ENCODE data around the gene HS3ST3A1.

The HS3ST3A1 gene

DNA sequence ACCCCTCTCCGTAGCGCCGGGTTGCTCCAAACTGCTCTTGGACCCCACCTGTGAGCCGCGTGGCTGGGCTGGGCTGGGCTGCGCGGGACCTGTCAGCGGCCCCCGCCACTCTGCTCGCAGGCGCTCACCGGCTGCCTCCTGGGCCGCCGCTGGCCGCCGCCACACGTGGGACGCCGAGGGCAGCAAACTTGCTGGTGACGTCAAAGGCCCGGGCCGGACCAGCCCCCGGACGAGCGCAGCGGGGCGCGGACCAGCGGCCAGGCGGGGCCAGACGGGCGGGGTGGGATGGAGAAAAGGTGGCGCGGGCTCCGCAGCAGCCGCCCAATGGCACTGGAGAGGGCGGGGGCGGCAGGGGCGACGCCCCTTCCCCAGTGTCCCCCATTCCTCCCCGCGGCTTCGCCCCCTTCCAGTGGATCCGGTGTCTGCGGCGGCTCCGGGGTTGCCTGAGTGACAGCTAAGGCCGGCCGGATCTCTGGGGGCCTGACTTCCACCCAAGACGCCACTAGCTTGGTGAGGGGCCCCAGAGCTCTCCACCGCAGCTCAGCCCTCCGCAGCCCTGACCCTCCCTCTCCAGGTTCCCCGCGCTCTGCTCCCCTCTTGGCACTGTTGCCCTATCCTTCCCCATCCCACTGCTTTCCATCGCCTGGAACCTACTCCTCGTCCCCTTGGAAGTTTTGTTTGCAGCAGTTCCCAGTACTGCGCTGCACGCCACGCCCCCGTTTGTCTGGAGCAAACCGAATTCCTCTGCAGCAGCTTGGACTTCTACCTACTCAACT lies at the start of gene HS3ST3A1:
TSS of gene HS3ST3A1 (minus strand) at position 154 of the 776 bp plus-strand sequence. CDS start 800 bp downstream, outside the sequence.
- DNase-seq: peak; percentile 8

DNA sequence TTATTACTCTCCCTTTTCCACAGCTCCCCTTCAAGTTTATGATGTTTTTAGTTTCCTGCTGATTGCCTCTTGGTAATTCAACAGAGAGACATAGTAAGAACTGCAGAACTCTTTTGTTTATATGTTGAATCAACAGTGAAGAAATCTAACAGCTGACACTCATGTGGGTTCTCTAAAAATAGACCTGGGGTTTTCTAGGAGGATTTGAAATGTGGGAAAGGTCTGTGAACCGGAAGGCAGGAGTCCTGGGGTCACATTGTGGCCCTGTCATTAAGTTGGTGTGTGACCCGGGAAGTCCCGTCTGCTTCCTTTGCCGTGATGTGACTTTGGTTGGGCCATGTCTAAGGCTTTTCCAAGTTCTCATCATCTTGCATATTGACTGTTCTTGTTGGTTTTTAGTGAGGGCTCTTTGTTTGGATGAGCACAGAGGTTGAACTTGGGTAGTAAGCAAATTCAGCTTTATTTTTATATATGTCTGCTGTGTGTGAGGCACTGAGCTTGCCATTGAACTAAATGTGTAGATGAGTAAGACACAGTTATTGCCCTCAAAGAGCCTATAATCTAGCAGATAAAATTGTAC lies 48.5 kb upstream of the HS3ST3A1 start:
- DNase-seq: no peak

GRCh38 chr17:13647543-13648021 lies 45.9 kb upstream of the HS3ST3A1 start:
- DNase-seq: no peak

GRCh38 chr17:13646969-13647542 lies 45.3 kb upstream of the HS3ST3A1 start:
- DNase-seq: no peak

- no peak for DNase-seq
These were observed 44.7 kb upstream of the HS3ST3A1 start for GRCh38 chr17:13646411-13646810.

DNA sequence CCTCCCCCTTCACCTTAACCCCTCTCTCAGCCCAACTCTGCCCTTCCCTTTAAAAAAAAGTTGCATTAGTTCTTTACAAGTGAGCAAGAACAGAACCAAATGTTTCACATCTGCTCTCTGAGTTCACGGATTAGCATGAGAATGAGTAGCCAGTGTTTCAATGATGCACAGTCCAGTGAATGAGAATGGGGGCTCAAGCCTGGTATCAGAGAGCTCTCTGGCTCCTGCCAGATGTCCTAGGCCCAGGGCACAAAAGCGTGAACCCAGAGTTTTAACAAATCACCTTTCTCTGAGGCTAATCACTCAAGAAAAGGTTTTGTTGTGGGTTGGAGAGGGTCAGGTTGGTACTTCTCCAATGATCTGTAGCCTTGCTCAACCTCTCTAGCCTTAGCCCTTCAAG lies 41.5 kb upstream of the HS3ST3A1 start:
- no peak for DNase-seq

DNA sequence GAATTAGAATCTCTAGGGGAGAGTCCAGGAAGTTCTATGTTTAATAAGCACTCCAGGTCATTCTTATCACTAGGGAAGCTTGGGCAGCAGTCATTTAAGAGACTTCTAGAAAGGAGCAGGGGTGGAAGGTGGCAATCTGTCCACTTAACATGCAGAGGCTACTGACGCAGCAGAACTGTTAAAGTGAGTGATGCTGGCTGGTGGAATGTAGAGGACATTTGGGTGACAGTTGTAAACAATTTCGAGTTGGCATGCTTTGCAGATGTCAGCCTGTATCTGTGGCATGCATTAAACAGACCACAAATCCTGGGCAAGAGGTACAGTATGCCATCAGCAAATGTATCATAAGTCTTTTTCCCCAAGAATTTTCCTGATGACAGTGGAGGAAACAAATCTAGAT lies 40.5 kb upstream of the HS3ST3A1 start:
- DNase-seq: no peak

DNA sequence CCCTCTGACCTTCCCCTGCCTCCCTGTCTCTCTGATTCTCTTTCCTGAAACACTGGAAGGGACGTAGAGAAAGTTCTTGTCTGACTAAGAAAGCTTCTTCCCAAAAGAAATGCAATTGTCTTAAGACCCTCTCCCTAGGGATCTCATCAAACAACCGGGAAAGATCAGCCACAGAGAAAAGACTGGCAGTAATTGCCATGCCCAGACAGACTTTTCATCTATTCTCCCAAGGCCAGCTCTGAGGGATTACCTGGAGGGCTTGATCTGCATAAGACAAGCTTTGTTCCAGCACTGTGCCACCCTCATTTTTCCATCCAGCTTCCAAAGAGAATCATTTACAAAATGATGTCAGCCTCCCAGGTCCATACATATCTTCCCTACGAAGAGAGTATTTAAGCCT lies 38.8 kb upstream of the HS3ST3A1 start:
- no peak for DNase-seq

DNA sequence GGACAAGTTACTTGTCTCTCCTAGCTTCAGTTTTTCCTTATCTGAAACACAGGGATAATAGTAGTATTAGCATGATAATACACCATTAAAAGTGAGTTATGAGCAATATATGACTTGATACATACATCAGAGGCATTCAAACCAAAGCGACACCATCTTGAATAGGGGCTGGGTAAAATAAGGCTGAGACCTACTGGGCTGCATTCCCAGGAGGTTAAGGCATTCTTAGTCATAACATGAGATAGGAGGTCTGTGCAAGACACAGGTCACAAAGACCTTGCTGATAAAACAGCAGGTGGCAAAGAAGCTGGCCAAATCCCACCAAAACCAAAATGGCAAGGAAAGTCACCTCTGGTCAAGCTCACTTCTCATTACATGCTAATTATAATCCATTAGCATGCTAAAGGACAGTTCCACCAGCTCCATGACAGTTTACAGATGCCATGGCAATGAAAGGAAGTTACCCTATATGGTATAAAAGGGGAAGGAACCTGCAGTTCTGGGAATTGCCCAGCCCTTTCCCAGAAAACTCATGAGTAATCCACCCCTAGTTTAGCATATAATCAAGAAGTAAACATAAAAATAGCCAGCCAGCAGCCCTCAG lies 37.2 kb upstream of the HS3ST3A1 start:
- DNase-seq: peak; percentile 11

DNA sequence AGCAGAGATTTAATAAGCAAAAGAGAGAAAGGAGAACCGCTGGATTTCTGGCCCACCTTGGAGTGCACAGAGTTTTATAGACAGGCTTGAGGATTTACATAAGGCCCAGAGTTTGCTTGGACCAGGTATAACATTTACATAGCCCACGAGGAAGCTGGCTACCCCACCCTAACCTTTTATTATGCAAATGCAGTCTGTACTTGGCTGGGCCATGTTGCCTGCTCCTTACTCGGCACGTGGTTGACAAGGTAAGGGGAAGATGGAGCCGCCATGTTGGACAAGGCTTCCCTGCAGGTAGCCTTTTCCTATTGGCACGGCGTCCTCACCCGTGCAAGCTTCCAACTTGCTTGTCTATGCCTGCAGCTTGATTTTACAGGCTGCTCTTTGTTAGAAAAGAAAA lies 35.2 kb upstream of the HS3ST3A1 start:
- DNase-seq: no peak

DNA sequence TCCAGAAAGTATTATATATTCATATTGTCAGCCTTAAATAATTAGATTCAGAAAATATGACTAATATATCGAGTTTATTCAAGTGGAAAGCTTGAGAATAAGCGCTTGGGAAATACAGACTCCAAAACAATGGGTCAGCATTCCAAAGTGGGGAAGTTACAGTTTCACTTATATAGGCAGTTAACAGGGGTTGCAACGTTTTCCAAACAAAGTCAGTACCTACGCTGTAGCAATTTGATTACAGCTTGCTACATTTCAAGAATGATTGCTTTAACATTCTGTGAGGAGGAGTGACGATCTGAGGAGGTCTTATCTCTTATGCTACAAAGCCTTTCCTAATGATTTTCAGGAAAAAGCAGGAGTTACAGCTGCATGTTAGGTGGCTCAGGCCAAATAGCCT lies 34.2 kb upstream of the HS3ST3A1 start:
- DNase-seq: no peak

DNA sequence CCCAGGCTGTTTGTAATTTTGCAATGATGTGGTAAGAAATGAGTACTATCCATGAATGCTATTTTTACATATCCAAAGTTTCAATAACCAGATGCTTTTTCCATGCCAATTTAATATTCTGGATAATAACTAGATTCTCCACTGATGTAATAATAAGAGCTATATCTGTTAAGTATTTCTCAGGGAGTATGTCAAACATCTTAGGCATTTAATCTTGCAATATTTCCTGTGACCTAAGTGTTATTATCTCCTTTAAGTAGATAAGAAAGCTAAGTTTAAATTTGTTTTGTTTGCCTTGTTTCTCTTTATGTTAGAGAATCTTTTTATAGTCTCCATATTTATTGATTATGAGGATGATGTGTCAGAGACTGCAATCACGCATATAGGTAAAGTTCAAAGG lies 32.3 kb upstream of the HS3ST3A1 start:
- no peak for DNase-seq

- no peak for DNase-seq
These were observed 29.8 kb upstream of the HS3ST3A1 start for GRCh38 chr17:13631529-13631928.

DNA sequence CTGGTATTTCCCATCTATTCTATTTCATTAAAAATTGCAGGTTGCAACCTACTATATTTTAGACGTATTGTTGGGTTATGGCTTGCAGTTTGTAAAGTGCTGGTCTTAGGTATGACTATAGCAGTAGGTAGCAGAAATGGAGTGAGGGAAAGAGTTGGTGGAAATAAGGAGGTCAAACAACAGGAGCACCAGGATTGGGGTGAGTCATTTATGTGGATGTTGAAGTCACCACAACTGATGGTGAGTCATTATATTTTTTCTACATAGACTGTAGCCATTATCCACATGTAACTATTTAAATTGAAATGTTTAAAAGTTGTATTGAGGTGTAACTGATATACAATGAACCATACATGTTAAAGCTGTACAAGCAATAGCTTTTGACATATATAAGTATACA lies 25.0 kb upstream of the HS3ST3A1 start:
- no peak for DNase-seq

DNA sequence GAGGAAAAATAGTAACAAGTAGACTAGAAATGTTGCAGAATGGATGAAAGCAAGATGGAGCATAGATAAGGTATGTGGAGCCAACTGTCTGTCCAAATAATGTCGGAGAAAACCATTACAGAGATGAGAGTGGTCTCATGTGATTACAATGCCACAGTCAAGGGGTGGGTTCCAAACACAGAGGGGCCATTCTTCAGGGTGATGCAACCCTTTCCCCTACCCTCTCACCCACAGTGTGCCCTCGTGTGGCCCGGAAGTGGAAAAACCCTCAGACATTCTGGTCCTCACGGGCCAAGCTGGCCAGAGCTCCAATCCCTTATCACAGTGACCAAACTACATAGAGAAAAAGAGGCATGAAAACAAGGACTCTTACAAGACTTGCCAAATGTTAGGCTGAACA lies 17.7 kb upstream of the HS3ST3A1 start:
- DNase-seq: no peak

- DNase-seq: no peak
These were observed 14.3 kb upstream of the HS3ST3A1 start for GRCh38 chr17:13616031-13616430.

- no peak for DNase-seq
These were observed 8.2 kb upstream of the HS3ST3A1 start for GRCh38 chr17:13609941-13610340.

DNA sequence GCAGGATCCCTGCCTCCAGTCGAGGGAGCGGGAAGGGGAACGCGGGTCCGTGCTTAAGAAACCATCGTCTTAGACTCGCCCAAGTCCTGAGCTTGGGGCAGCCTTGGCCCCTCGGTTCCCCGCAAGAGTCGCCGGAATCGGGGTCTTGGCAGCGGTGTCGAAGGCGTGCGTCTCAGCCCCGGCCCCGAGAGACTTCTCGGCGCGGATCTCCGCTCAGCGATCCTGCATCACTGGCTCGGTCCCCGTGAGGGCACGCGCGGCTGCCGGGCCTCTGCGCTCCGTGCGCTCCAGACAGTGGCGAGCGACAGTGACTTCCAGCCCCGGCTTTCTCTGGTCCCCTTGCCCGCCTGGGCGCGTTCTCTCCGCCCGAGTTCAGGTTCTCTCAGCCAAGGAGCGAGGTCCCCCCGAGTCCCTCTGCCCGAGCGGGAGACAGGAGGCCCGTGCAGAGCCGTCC lies 380 bp downstream of the HS3ST3A1 start:
- DNase-seq: peak; percentile 6

- DNase-seq: no peak
These were observed 1.0 kb downstream of the HS3ST3A1 start for GRCh38 chr17:13600475-13601321.

DNA sequence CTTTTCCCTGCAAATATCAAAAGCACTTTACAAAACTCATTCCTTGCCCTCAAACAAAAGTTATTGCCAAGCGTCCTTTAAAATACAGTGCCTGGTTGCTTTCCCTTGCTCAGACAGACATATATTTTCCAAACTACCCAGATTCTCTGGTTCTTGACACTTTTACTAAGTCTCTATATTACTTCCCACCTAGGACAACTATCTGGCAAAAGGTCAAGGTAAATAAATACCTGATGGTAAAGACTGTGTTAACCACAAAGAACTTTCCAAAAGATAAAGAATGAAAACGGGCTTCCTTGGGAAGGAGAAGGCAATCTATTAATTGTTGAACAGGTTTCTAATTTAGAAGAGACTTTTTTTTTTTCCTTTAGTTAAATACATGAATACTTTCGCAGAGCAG lies 1.9 kb downstream of the HS3ST3A1 start:
- DNase-seq: no peak

- no peak for DNase-seq
These were observed 2.6 kb downstream of the HS3ST3A1 start for GRCh38 chr17:13599168-13599577.

GRCh38 chr17:13598353-13599167 lies 3.2 kb downstream of the HS3ST3A1 start:
- DNase-seq: no peak

Data from activated CD4-positive, alpha-beta T cell treated with anti-CD3 and anti-CD28 coated beads, Interleukin-2, Interleukin-6, amounts not matched to agents 100 ng/mL and 50 ng/mL, durations not matched to agents 16 hours and 8 hours (primary cell).